Measurements from ENCODE around the gene MCRS1.
"Not testable (repeated sequence)": the region's sequence is repeated elsewhere in the genome, so short reads cannot be mapped to it uniquely, and the experiment has no call there.

Gene MCRS1

DNA sequence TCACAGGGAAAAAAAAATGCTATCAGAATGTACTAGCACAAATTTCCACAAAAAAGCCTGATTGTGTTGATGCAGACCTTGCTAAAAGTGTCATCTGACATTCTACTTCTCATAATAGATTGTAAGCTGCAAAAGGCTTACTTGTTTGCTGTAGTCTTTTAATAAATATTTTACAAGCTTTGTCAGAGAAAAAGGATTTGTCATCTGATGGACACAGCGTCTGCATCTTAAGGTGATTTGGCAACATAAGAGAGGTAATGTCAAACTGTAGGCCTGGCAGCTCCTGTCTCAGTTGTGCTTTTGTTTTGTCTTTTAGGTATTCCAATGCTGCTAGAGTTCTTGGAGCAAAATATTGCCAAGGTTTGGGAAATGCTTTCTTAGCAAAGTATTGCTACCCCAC, 55.4 kb downstream of the MCRS1 start:
- no peak for DNase-seq

DNA sequence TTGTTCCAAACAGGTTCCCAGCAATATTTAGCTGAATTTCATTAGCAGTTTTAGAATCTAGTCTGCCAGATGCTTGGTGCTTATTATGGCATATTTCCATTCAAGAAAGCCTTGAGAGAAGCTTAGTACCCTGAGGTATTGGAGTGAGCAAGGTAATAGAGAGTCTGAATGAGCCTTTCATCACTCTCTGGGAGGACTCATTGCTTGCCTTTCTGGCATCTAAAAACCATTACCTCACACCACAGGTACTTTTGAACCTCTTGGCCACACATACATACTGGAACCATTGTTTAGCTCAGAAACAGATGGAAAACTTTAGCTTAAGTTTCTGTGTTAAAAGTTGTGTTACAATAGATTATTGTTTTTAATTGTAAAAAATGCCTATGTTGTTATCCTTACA, 56.5 kb downstream of the MCRS1 start:
- DNase-seq = no peak

DNA sequence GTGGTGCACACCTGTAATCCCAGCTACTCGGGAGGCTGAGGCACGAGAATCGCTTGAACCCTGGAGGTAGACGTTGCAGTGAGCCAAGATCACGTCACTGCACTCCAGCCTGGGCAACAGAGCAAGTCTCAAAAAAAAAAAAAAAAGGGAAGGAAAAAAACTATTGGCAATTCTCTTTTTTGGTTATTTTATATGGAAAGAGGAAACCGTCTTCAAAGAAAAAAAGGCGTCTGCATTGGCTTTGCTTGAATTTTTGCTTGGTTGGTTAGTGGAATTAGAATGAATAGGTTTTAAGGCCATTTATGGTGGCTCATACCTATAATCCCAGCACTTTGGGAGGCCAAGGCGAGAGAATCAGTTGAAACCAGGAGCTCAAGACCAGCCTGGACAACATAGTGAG, 58.3 kb downstream of the MCRS1 start:
- not testable (repeated sequence) for DNase-seq
